PFSK-1 (cell line): Measurements from ENCODE around the gene SETDB1. TPM values are rescaled to one million over a fixed set of nuclear protein-coding genes. Genes with fewer than 3 reads are reported as not detected.
A peak's percentile ranks its signal among the peaks of the same experiment; 100 is the strongest.

ENCODE experiments used
- FOXP2 ChIP-seq: optimal IDR thresholded peaks from 2 replicates; pipeline ENCODE3; 2011; ENCODE audit warnings: borderline replicate concordance, control low read depth, inconsistent platforms; ENCODE audit not compliant: insufficient read depth; ENCODE audit errors: extremely low read length, extremely low read depth
- POLR2AphosphoS5 ChIP-seq: IDR thresholded peaks from 2 replicates; pipeline ENCODE4 v1.6.1; 2012; ENCODE audit warnings: low read depth, mild to moderate bottlenecking, control low read depth, low read length, moderate library complexity
- REST ChIP-seq, 2 experiments: IDR thresholded peaks; 2 replicates each; pipeline versions ENCODE4 v1.6.1 to v1.8.0; 2011 to 2012; ENCODE audit warnings: low read depth in 2 of 2, low read length in 2 of 2, control low read depth in 1 of 2, inconsistent platforms in 1 of 2, mild to moderate bottlenecking in 1 of 2, moderate library complexity in 1 of 2; ENCODE audit not compliant: insufficient read depth in 1 of 2
- SIN3A ChIP-seq: IDR thresholded peaks from 2 replicates; pipeline ENCODE4 v1.6.1; 2012; ENCODE audit warnings: mild to moderate bottlenecking, low read length, moderate library complexity, borderline replicate concordance; ENCODE audit not compliant: insufficient read depth
- TAF1 ChIP-seq: IDR thresholded peaks from 2 replicates; pipeline ENCODE4 v1.6.1; 2012; ENCODE audit warnings: low read length, control low read depth, borderline replicate concordance; ENCODE audit not compliant: insufficient read depth
- polyA plus RNA-seq: library from polyadenylated mRNA; unstranded; fragments of >200 nt; gene quantifications from one replicate; pipeline ENCODE4 v1.2.1, GENCODE V29; 2012; ENCODE audit warnings: low read depth, missing spikeins; ENCODE audit not compliant: insufficient read length

The SETDB1 gene
- 30.7 TPM for polyA plus RNA-seq

- TF ChIP-seq POLR2AphosphoS5 (peak; percentile 92), TAF1 (peak; percentile 65; the same call in 1 of the 2 replicates), SIN3A (no peak), REST (IDR thresholded peaks at IDR 0.05; ENCODE audit: insufficient read depth in 1 of 2, low read depth in 2 of 2, low read length in 2 of 2) (0 out of 4 replicates have a peak, but pooled peaks of 1 of the 2 experiments have one; percentile 43), FOXP2 (peak; percentile 23)
Measured at GRCh38 chr1:150926097-150926741, at the start of gene SETDB1. SETDB1 (plus strand) TSS chr1:150926363; CDS start chr1:150927715, 1,352 bp downstream.

- no peak for TF ChIP-seq REST (IDR thresholded peaks at IDR 0.05; ENCODE audit: insufficient read depth in 1 of 2, low read depth in 2 of 2, low read length in 2 of 2)
- TF ChIP-seq FOXP2, result no peak
- no peak for TF ChIP-seq SIN3A
- TF ChIP-seq TAF1, result no peak
- no peak for TF ChIP-seq POLR2AphosphoS5
Measured at GRCh38 chr1:150881331-150882070, 44.7 kb upstream of the SETDB1 start.

GRCh38 chr1:150887018-150887417 lies 39.1 kb upstream of the SETDB1 start, which contains the start of gene CTXND2:
CTXND2 (plus strand) TSS chr1:150887136; CDS start chr1:150912315, 25,179 bp downstream.
- TF ChIP-seq TAF1 (no peak), SIN3A (no peak), FOXP2 (no peak), POLR2AphosphoS5 (no peak), REST (IDR thresholded peaks at IDR 0.05; ENCODE audit: insufficient read depth in 1 of 2, low read depth in 2 of 2, low read length in 2 of 2) (no peak)

GRCh38 chr1:150888727-150889126 lies 37.4 kb upstream of the SETDB1 start:
- TF ChIP-seq POLR2AphosphoS5 (no peak), REST (IDR thresholded peaks at IDR 0.05; ENCODE audit: insufficient read depth in 1 of 2, low read depth in 2 of 2, low read length in 2 of 2) (no peak), SIN3A (no peak), FOXP2 (no peak), TAF1 (no peak)
